Nephron (organoid): ENCODE results near the gene ADCY9.

Experiments
- H3K27ac Mint-ChIP-seq, 3 experiments: 2 replicates each; pipeline ENCODE4 v1.8.0; 2020; ENCODE audit warnings: mixed read lengths in 3 of 3, mild to moderate bottlenecking in 2 of 3, moderate library complexity in 1 of 3
- H3K27me3 Mint-ChIP-seq: 2 replicates; pipeline ENCODE4 v1.8.0; 2021; ENCODE audit warnings: low read depth, mild to moderate bottlenecking, moderate library complexity, mixed read lengths
- H3K36me3 Mint-ChIP-seq: 2 replicates; pipeline ENCODE4 v1.8.0; 2020; ENCODE audit warnings: low read depth, mixed read lengths
- H3K4me1 Mint-ChIP-seq: 2 replicates; pipeline ENCODE4 v1.8.0; 2020; ENCODE audit warnings: mixed read lengths
- H3K4me3 Mint-ChIP-seq, 3 experiments: 2 replicates each; pipeline ENCODE4 v1.8.0; 2020; ENCODE audit warnings: mild to moderate bottlenecking in 3 of 3, mixed read lengths in 3 of 3, moderate library complexity in 2 of 3
- H3K9me3 Mint-ChIP-seq: 2 replicates; pipeline ENCODE4 v1.8.0; 2020; ENCODE audit warnings: mixed read lengths
- TF ChIP-seq, protein P1 (sequence below), 3 experiments: fragments of 200-600 bp; sonication (generic); IDR thresholded peaks; one replicate each; pipeline ENCODE4 v1.5.0; 2021; ENCODE audit warnings: antibody characterized with exemption in 3 of 3; ENCODE audit not compliant: unreplicated experiment in 3 of 3

The ADCY9 gene

GRCh38 chr16:3968551-3968950 is 147.7 kb downstream of the ADCY9 start:
- no peak overlapping the region for H3K4me3 Mint-ChIP-seq
- H3K36me3 Mint-ChIP-seq: peaks cover 32% of the 10 kb centered on the region
- TF ChIP-seq, protein P1, sequence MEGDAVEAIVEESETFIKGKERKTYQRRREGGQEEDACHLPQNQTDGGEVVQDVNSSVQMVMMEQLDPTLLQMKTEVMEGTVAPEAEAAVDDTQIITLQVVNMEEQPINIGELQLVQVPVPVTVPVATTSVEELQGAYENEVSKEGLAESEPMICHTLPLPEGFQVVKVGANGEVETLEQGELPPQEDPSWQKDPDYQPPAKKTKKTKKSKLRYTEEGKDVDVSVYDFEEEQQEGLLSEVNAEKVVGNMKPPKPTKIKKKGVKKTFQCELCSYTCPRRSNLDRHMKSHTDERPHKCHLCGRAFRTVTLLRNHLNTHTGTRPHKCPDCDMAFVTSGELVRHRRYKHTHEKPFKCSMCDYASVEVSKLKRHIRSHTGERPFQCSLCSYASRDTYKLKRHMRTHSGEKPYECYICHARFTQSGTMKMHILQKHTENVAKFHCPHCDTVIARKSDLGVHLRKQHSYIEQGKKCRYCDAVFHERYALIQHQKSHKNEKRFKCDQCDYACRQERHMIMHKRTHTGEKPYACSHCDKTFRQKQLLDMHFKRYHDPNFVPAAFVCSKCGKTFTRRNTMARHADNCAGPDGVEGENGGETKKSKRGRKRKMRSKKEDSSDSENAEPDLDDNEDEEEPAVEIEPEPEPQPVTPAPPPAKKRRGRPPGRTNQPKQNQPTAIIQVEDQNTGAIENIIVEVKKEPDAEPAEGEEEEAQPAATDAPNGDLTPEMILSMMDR (IDR thresholded peaks at IDR 0.05; ENCODE audit: unreplicated experiment in 3 of 3): no peak
- peaks cover 4% of the 10 kb centered on the region for H3K27me3 Mint-ChIP-seq
- H3K27ac Mint-ChIP-seq: no peak overlapping the region
- H3K9me3 Mint-ChIP-seq: peaks cover 3% of the 10 kb centered on the region
- H3K4me1 Mint-ChIP-seq: peaks cover under 1% of the 10 kb centered on the region

DNA sequence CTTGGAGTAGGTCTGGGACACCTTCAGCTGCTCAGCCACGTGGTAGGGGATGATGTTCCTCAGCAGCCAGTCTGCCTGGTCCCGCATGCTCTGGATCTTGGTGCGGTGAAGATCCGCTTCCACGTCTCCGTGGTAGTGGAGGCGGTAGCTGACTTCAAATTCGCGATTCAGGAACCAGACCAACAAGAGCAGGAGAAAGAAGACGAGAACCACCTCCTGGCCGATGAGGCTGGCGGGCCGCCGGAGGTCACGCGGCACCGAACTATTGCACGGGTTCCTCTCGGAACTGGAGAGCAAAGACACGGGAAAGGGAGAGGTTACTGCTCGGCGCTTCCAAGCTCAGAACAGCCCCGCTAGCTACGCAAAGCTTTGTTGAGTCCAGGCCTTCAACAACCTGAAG is 149.6 kb downstream of the ADCY9 start:
- peaks cover 6% of the 10 kb centered on the region for H3K27me3 Mint-ChIP-seq
- H3K9me3 Mint-ChIP-seq: peaks cover 3% of the 10 kb centered on the region
- H3K4me3 Mint-ChIP-seq: no peak overlapping the region
- TF ChIP-seq, protein P1 (IDR thresholded peaks at IDR 0.05; ENCODE audit: unreplicated experiment in 3 of 3): no peak
- H3K27ac Mint-ChIP-seq: no peak overlapping the region
- peaks cover 32% of the 10 kb centered on the region for H3K36me3 Mint-ChIP-seq
- H3K4me1 Mint-ChIP-seq: peaks cover 10% of the 10 kb centered on the region

GRCh38 chr16:3965781-3966582 is 150.3 kb downstream of the ADCY9 start:
- Mint-ChIP-seq H3K36me3 (peaks cover 32% of the 10 kb centered on the region), H3K4me1 (peaks cover 10% of the 10 kb centered on the region), H3K9me3 (peaks cover 3% of the 10 kb centered on the region), H3K27ac (no peak overlapping the region), H3K27me3 (peaks cover 4% of the 10 kb centered on the region), H3K4me3 (no peak overlapping the region)
- TF ChIP-seq, protein P1 (IDR thresholded peaks at IDR 0.05; ENCODE audit: unreplicated experiment in 3 of 3): no peak

- Mint-ChIP-seq H3K4me3 (no peak overlapping the region), H3K9me3 (peaks cover 3% of the 10 kb centered on the region), H3K27me3 (peaks cover 4% of the 10 kb centered on the region), H3K36me3 (peaks cover 32% of the 10 kb centered on the region), H3K4me1 (peaks cover 16% of the 10 kb centered on the region), H3K27ac (no peak overlapping the region)
- TF ChIP-seq, protein P1 (IDR thresholded peaks at IDR 0.05; ENCODE audit: unreplicated experiment in 3 of 3): no peak
Measured at GRCh38 chr16:3965306-3965705, 150.9 kb downstream of the ADCY9 start.

- no peak overlapping the region for H3K27ac Mint-ChIP-seq
Measured at GRCh38 chr16:3964686-3965290, 151.5 kb downstream of the ADCY9 start.

More at GRCh38 chr16:3964686-3965290, 151.5 kb downstream of the ADCY9 start:
- peaks cover 3% of the 10 kb centered on the region for H3K9me3 Mint-ChIP-seq
- TF ChIP-seq, protein P1 (IDR thresholded peaks at IDR 0.05; ENCODE audit: unreplicated experiment in 3 of 3): no peak
- peaks cover 16% of the 10 kb centered on the region for H3K4me1 Mint-ChIP-seq
- H3K36me3 Mint-ChIP-seq: peaks cover 32% of the 10 kb centered on the region
- peaks cover 4% of the 10 kb centered on the region for H3K27me3 Mint-ChIP-seq
- H3K4me3 Mint-ChIP-seq: no peak overlapping the region
